Suprapubic skin (tissue), 4 donors: Measurements from ENCODE around the gene PRICKLE3.

Source experiments
- CTCF ChIP-seq, 2 donors: fragments of 200-600 bp in 1 of 2; fragments of 450-650 bp in 1 of 2; sonication (generic) in 1 of 2; IDR thresholded peaks; one replicate each; pipeline ENCODE4 v1.5.1; 2016 to 2019; ENCODE audit warnings: antibody characterized with exemption in 2 of 2, mild to moderate bottlenecking in 1 of 2, moderate library complexity in 1 of 2
- EP300 ChIP-seq: sonication (generic); formaldehyde crosslinking; IDR thresholded peaks from one replicate; pipeline ENCODE4 v1.6.1; 2017; ENCODE audit warnings: antibody characterized with exemption
- POLR2A ChIP-seq, 2 donors: fragments of 450-650 bp; IDR thresholded peaks; one replicate each; pipeline ENCODE4 v1.6.1; 2017; ENCODE audit warnings: antibody characterized with exemption in 2 of 2, mild to moderate bottlenecking in 2 of 2, moderate library complexity in 2 of 2
- POLR2AphosphoS5 ChIP-seq, 3 donors: sonication (generic); formaldehyde crosslinking; IDR thresholded peaks; one replicate each; pipeline ENCODE4 v1.6.1; 2017; ENCODE audit warnings: antibody characterized with exemption in 3 of 3

- TF ChIP-seq CTCF (IDR thresholded peaks at IDR 0.05): peak; percentile 24 to 80
- no peak for TF ChIP-seq POLR2AphosphoS5 (IDR thresholded peaks at IDR 0.05)
- no peak for TF ChIP-seq EP300
- peak in 1 of 2 donors; percentile 25 for TF ChIP-seq POLR2A (IDR thresholded peaks at IDR 0.05)
Measured at GRCh38 chrX:49155900-49156837, 30.0 kb downstream of the PRICKLE3 start.
